WTC11 (cell line): ENCODE data around the gene LRRC47. TPM values are rescaled to one million over a fixed set of nuclear protein-coding genes. Genes with fewer than 3 reads are reported as not detected.

ENCODE experiments used
- ATAC-seq: fragments of 200-7000 bp; cut with Tn5 transposase; 2 replicates; pipeline ENCODE4 v1.10.0; 2021; ENCODE audit warnings: mild to moderate bottlenecking, moderate library complexity
- CTCF ChIA-PET: fragments of 300-600 bp; sonication (Branson Sonifier 250); formaldehyde crosslinking; loops from one replicate; lab custom pipeline; 2021; ENCODE audit warnings: antibody characterized with exemption; lab: Charles Lee
- POLR2A ChIA-PET: fragments of 350-600 bp; sonication (Branson Sonifier 250); formaldehyde crosslinking; loops from one replicate; lab custom pipeline; 2021; ENCODE audit warnings: antibody characterized with exemption; lab: Charles Lee
- DNase-seq: peaks from one replicate; pipeline ENCODE4 v3.0.0; 2021; ENCODE audit warnings: low spot score
- H3K27ac Mint-ChIP-seq: 2 replicates; pipeline ENCODE4 v1.8.0; 2021; ENCODE audit warnings: mixed read lengths
- H3K27me3 Mint-ChIP-seq: 2 replicates; pipeline ENCODE4 v1.8.0; 2021; ENCODE audit warnings: low read depth, mild to moderate bottlenecking, moderate library complexity, mixed read lengths
- H3K36me3 Mint-ChIP-seq: 2 replicates; pipeline ENCODE4 v1.8.0; 2021; ENCODE audit warnings: mixed read lengths
- H3K4me1 Mint-ChIP-seq: 2 replicates; pipeline ENCODE4 v1.8.0; 2022; ENCODE audit warnings: mixed read lengths
- H3K4me3 Mint-ChIP-seq: 2 replicates; pipeline ENCODE4 v1.8.0; 2021; ENCODE audit warnings: mild to moderate bottlenecking, moderate library complexity, mixed read lengths
- H3K9me3 Mint-ChIP-seq: 2 replicates; pipeline ENCODE4 v1.8.0; 2021; ENCODE audit warnings: mixed read lengths
- ETV6 ChIP-seq: sonication (generic); formaldehyde crosslinking; IDR thresholded peaks from 2 replicates; pipeline ENCODE4 v1.8.1; 2022; ENCODE audit warnings: mild to moderate bottlenecking, missing genetic modification reagents
- FOXK1 ChIP-seq: sonication (generic); formaldehyde crosslinking; IDR thresholded peaks from 2 replicates; pipeline ENCODE4 v1.8.0; 2022; ENCODE audit warnings: mild to moderate bottlenecking, moderate library complexity, missing genetic modification reagents
- GRHL2 ChIP-seq: fragments of 250-450 bp; sonication (Bioruptor Pico); IDR thresholded peaks from 2 replicates; pipeline ENCODE4 v1.8.0; 2022; ENCODE audit warnings: mild to moderate bottlenecking, moderate library complexity; ENCODE audit not compliant: insufficient replicate concordance, severe bottlenecking
- KAT7 ChIP-seq: sonication (generic); formaldehyde crosslinking; IDR thresholded peaks from 2 replicates; pipeline ENCODE4 v1.8.1; 2023; ENCODE audit warnings: missing genetic modification reagents, mild to moderate bottlenecking, borderline replicate concordance
- NFYB ChIP-seq: sonication (generic); formaldehyde crosslinking; conservative IDR thresholded peaks from 2 replicates; pipeline ENCODE4 v1.8.0; 2022; ENCODE audit warnings: low read depth, missing genetic modification reagents
- PRRX2 ChIP-seq: fragments of 250-450 bp; sonication (Bioruptor Pico); IDR thresholded peaks from 2 replicates; pipeline ENCODE4 v1.8.0; 2021; ENCODE audit warnings: mild to moderate bottlenecking
- SP1 ChIP-seq: sonication (generic); formaldehyde crosslinking; conservative IDR thresholded peaks from 2 replicates; pipeline ENCODE4 v1.8.1; 2022; ENCODE audit warnings: missing genetic modification reagents
- TP53 ChIP-seq: sonication (generic); formaldehyde crosslinking; IDR thresholded peaks from 2 replicates; pipeline ENCODE4 v1.8.1; 2023; ENCODE audit warnings: mild to moderate bottlenecking, missing genetic modification reagents
- ZNF121 ChIP-seq: sonication (generic); formaldehyde crosslinking; IDR thresholded peaks from 2 replicates; pipeline ENCODE4 v1.8.0; 2023; ENCODE audit warnings: missing genetic modification reagents
- ZNF138 ChIP-seq: sonication (generic); formaldehyde crosslinking; conservative IDR thresholded peaks from 2 replicates; pipeline ENCODE4 v1.8.1; 2022; ENCODE audit warnings: mild to moderate bottlenecking, moderate library complexity, missing genetic modification reagents
- ZNF317 ChIP-seq: sonication (generic); formaldehyde crosslinking; IDR thresholded peaks from 2 replicates; pipeline ENCODE4 v1.8.1; 2023; ENCODE audit warnings: low read depth, mild to moderate bottlenecking, moderate library complexity, missing genetic modification reagents, borderline replicate concordance
- ZNF423 ChIP-seq: fragments of 250-450 bp; sonication (Bioruptor Pico); IDR thresholded peaks from 2 replicates; pipeline ENCODE4 v2.1.2; 2022; ENCODE audit warnings: mild to moderate bottlenecking, moderate library complexity
- total RNA-seq: library from RNA; stranded (reverse); gene quantifications from 3 replicates; pipeline ENCODE4 v1.2.3, GENCODE V29; 2021
- TF ChIP-seq, protein P1 (sequence below): fragments of 250-450 bp; sonication (Bioruptor Pico); IDR thresholded peaks from 2 replicates; pipeline ENCODE4 v1.9.0; 2021; ENCODE audit warnings: mild to moderate bottlenecking
- TF ChIP-seq, protein P2 (sequence below): sonication (generic); formaldehyde crosslinking; IDR thresholded peaks from 2 replicates; pipeline ENCODE4 v1.8.1; 2022; ENCODE audit warnings: mild to moderate bottlenecking, missing genetic modification reagents, moderate library complexity, borderline replicate concordance
- TF ChIP-seq, protein P3 (sequence below): sonication (generic); formaldehyde crosslinking; IDR thresholded peaks from 2 replicates; pipeline ENCODE4 v1.8.0; 2022; ENCODE audit warnings: mild to moderate bottlenecking, missing genetic modification reagents
- TF ChIP-seq, protein P4 (sequence below): sonication (generic); formaldehyde crosslinking; IDR thresholded peaks from 2 replicates; pipeline ENCODE4 v1.8.1; 2022; ENCODE audit warnings: low read depth, missing genetic modification reagents, borderline replicate concordance
- TF ChIP-seq, protein P5 (sequence below): fragments of 250-450 bp; sonication (Bioruptor Pico); IDR thresholded peaks from 2 replicates; pipeline ENCODE4 v1.8.0; 2021; ENCODE audit warnings: mild to moderate bottlenecking

The LRRC47 gene
- total RNA-seq, 1 experiment from 2014 or later: 92.4 TPM

DNA sequence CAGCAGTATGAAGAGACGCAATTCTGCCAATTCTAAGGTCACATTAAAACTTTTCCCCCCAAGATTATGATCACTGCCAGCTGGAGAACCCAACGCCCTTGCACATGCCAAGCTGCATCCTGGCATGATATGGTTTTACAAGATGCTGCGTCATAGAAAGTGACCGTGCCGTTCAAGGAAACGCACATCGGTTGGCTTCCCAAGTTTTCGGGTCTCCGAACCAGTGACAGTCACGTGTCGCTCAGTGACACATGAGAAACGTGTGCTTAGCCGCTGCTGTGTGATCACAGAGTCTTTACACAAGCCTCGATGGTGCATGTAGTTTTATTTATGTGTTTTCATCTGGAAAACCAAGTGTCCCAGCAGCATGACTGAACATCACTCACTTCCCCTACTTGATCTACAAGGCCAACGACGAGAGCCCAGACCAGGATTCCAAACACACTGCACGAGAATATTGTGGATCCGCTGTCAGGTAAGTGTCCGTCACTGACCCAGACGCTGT is 16.3 kb downstream of the LRRC47 start:
- H3K27ac Mint-ChIP-seq: no peak overlapping the region
- ATAC-seq (no peak), DNase-seq (no peak)
- TF ChIP-seq ZNF317 (CRISPR knock-in tag) (no peak), NFYB (CRISPR knock-in tag) (no peak), ZNF138 (CRISPR knock-in tag) (no peak), ETV6 (CRISPR knock-in tag) (no peak), SP1 (CRISPR knock-in tag) (no peak)
- TF ChIP-seq, protein P1, sequence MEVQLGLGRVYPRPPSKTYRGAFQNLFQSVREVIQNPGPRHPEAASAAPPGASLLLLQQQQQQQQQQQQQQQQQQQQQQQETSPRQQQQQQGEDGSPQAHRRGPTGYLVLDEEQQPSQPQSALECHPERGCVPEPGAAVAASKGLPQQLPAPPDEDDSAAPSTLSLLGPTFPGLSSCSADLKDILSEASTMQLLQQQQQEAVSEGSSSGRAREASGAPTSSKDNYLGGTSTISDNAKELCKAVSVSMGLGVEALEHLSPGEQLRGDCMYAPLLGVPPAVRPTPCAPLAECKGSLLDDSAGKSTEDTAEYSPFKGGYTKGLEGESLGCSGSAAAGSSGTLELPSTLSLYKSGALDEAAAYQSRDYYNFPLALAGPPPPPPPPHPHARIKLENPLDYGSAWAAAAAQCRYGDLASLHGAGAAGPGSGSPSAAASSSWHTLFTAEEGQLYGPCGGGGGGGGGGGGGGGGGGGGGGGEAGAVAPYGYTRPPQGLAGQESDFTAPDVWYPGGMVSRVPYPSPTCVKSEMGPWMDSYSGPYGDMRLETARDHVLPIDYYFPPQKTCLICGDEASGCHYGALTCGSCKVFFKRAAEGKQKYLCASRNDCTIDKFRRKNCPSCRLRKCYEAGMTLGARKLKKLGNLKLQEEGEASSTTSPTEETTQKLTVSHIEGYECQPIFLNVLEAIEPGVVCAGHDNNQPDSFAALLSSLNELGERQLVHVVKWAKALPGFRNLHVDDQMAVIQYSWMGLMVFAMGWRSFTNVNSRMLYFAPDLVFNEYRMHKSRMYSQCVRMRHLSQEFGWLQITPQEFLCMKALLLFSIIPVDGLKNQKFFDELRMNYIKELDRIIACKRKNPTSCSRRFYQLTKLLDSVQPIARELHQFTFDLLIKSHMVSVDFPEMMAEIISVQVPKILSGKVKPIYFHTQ (CRISPR knock-in tag): no peak
- TF ChIP-seq, protein P2, sequence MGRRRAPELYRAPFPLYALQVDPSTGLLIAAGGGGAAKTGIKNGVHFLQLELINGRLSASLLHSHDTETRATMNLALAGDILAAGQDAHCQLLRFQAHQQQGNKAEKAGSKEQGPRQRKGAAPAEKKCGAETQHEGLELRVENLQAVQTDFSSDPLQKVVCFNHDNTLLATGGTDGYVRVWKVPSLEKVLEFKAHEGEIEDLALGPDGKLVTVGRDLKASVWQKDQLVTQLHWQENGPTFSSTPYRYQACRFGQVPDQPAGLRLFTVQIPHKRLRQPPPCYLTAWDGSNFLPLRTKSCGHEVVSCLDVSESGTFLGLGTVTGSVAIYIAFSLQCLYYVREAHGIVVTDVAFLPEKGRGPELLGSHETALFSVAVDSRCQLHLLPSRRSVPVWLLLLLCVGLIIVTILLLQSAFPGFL (CRISPR knock-in tag): no peak
- ChIA-PET POLR2A (no interaction called here), CTCF (interaction anchor here (0.7 kb wide), 1 partner anchor 1968 kb away, joined by 4 read pairs; no protein-coding TSS in a partner anchor)
- H3K9me3 Mint-ChIP-seq: no peaks in the 10 kb centered on the region
- H3K4me1 Mint-ChIP-seq: peaks cover 10% of the 10 kb centered on the region
- H3K36me3 Mint-ChIP-seq: peaks cover 56% of the 10 kb centered on the region
- H3K4me3 Mint-ChIP-seq: no peak overlapping the region
- no peaks in the 10 kb centered on the region for H3K27me3 Mint-ChIP-seq

DNA sequence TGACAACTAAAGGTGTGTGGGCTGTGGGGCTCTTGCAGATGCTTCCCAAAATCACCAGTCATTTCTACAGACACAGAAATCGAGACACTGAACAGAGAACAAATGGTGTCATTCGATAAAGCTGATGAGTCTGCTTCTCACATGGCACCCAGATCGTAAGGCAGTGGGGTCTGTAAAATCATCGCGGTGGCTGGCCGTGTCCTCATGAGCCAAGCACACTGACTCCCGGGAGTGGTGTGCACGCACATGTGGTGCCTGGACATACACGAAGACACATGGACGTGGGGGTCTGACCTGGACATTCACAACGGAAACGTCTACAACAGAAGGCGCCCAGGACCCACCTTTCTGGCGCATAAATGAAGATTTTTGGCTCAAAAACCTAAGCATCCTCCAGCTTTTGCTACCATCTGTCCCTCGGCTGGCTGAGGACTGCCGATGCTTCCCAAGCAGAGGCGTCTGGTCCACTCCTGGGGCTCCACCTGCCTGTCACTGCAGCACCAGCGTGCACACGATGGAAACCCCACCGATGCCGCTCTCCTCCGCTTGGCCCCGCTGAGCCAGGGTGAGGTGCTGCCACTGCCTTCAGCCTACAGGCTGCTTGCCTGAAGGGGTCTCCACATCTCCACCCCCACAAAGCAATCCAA is 16.9 kb downstream of the LRRC47 start:
- H3K27ac Mint-ChIP-seq: no peak overlapping the region
- DNase-seq: no peak
- H3K36me3 Mint-ChIP-seq: peaks cover 50% of the 10 kb centered on the region
- CTCF ChIA-PET: interaction anchor here (0.9 to 2.5 kb wide), 2 partner anchors 52 to 55 kb away, joined by 3 to 10 read pairs; no protein-coding TSS in a partner anchor
- H3K9me3 Mint-ChIP-seq: no peaks in the 10 kb centered on the region
- no peak for TF ChIP-seq FOXK1 (CRISPR knock-in tag)
- TF ChIP-seq, protein P3, sequence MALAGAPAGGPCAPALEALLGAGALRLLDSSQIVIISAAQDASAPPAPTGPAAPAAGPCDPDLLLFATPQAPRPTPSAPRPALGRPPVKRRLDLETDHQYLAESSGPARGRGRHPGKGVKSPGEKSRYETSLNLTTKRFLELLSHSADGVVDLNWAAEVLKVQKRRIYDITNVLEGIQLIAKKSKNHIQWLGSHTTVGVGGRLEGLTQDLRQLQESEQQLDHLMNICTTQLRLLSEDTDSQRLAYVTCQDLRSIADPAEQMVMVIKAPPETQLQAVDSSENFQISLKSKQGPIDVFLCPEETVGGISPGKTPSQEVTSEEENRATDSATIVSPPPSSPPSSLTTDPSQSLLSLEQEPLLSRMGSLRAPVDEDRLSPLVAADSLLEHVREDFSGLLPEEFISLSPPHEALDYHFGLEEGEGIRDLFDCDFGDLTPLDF (CRISPR knock-in tag): no peak
- TF ChIP-seq, all 79 proteins: peak for 0
- Mint-ChIP-seq H3K4me3 (no peak overlapping the region), H3K4me1 (peaks cover 10% of the 10 kb centered on the region), H3K27me3 (no peaks in the 10 kb centered on the region)
- no peak for ATAC-seq
- POLR2A ChIA-PET: interaction anchor here (1.2 kb wide), 1 partner anchor 12 kb away, joined by 5 read pairs; no protein-coding TSS in a partner anchor

DNA sequence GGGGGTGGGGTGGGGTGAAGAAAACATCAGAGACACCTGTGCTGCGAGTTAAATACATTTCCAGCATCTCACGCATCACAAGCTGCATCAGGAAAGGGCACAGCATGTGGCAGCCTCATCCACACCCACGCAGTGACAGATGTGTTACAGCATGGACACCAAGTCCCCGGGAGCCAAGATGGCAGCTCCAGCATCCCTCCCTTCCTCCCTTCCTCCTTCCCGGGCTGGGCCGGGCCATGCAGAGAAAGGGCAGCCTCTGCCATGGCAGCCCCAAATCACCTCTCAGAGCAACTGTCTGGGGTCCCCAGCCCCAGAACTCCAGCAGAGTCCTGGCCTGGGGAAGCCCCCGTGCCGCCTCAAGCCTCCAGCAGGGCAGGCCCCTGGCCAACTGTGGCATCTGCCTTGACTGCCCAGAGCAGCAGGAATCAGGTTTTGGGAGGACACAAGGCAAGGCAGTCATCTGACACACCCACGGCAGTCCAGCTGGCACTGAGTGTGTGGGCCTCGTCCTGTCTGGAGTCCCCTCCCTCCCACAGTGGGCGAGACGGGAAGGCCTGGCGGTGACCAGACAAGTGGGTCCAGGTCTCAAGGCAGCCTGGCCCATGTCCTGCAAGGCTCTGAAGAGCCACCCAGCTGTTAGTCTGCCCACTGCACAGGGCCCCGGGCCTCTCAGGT is 17.6 kb downstream of the LRRC47 start:
- ATAC-seq: no peak
- no peak overlapping the region for H3K27ac Mint-ChIP-seq
- no peak for DNase-seq
- H3K4me1 Mint-ChIP-seq: peaks cover 10% of the 10 kb centered on the region
- CTCF ChIA-PET: interaction anchor here (0.7 to 2.5 kb wide), 4 partner anchors 15 to 1463 kb away, joined by 3 to 10 read pairs (median 4); no protein-coding TSS in a partner anchor
- no peak overlapping the region for H3K4me3 Mint-ChIP-seq
- POLR2A ChIA-PET: interaction anchor here (0.6 to 1.2 kb wide), 2 partner anchors 13 to 1234 kb away, joined by 3 to 5 read pairs; no protein-coding TSS in a partner anchor
- no peaks in the 10 kb centered on the region for H3K27me3 Mint-ChIP-seq
- H3K36me3 Mint-ChIP-seq: peaks cover 44% of the 10 kb centered on the region
- H3K9me3 Mint-ChIP-seq: no peaks in the 10 kb centered on the region
- TF ChIP-seq, protein P3 (CRISPR knock-in tag): no peak
- TF ChIP-seq ZNF121 (CRISPR knock-in tag) (no peak), KAT7 (CRISPR knock-in tag) (no peak), PRRX2 (no peak), FOXK1 (CRISPR knock-in tag) (no peak), ZNF423 (CRISPR knock-in tag) (no peak), GRHL2 (CRISPR knock-in tag) (no peak), TP53 (CRISPR knock-in tag) (no peak)
- TF ChIP-seq, protein P4, sequence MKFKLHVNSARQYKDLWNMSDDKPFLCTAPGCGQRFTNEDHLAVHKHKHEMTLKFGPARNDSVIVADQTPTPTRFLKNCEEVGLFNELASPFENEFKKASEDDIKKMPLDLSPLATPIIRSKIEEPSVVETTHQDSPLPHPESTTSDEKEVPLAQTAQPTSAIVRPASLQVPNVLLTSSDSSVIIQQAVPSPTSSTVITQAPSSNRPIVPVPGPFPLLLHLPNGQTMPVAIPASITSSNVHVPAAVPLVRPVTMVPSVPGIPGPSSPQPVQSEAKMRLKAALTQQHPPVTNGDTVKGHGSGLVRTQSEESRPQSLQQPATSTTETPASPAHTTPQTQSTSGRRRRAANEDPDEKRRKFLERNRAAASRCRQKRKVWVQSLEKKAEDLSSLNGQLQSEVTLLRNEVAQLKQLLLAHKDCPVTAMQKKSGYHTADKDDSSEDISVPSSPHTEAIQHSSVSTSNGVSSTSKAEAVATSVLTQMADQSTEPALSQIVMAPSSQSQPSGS: no peak
- TF ChIP-seq, protein P5, sequence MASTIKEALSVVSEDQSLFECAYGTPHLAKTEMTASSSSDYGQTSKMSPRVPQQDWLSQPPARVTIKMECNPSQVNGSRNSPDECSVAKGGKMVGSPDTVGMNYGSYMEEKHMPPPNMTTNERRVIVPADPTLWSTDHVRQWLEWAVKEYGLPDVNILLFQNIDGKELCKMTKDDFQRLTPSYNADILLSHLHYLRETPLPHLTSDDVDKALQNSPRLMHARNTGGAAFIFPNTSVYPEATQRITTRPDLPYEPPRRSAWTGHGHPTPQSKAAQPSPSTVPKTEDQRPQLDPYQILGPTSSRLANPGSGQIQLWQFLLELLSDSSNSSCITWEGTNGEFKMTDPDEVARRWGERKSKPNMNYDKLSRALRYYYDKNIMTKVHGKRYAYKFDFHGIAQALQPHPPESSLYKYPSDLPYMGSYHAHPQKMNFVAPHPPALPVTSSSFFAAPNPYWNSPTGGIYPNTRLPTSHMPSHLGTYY: no peak
